ENCODE measurements around the gene CRYBG1.
"Not testable (repeated sequence)": the region's sequence is repeated elsewhere in the genome, so short reads cannot be mapped to it uniquely, and the experiment has no call there.

Gene CRYBG1

GRCh38 chr6:106511288-106512047, 151.0 kb downstream of the CRYBG1 start:
- DNase-seq, result no peak

DNA sequence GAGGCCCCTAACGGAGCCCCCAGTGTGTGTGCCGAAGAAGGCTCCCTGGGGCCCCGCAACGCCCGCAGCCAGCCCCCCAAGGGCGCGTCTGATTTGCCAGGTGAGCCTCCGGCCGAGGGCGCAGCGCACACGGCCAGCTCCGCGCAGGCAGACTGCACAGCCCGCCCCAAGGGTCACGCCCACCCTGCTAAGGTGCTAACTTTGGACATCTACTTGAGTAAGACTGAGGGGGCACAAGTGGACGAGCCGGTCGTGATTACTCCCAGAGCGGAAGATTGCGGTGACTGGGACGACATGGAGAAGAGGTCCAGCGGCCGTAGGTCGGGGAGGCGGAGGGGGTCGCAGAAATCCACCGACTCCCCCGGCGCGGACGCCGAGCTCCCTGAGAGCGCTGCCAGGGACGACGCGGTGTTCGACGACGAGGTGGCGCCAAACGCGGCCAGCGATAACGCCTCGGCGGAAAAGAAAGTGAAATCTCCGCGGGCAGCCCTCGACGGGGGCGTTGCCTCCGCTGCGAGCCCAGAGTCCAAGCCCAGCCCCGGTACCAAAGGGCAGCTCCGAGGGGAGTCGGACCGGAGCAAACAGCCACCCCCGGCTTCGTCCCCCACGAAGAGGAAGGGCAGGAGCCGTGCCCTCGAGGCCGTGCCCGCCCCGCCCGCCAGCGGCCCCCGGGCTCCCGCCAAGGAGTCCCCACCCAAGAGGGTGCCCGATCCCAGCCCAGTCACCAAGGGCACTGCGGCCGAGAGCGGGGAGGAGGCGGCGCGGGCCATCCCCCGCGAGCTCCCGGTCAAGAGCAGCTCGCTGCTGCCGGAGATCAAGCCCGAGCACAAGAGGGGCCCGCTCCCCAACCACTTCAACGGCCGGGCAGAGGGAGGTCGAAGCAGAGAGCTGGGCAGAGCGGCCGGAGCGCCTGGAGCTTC, 151.8 kb downstream of the CRYBG1 start:
- peak; percentile 68 for DNase-seq

DNA sequence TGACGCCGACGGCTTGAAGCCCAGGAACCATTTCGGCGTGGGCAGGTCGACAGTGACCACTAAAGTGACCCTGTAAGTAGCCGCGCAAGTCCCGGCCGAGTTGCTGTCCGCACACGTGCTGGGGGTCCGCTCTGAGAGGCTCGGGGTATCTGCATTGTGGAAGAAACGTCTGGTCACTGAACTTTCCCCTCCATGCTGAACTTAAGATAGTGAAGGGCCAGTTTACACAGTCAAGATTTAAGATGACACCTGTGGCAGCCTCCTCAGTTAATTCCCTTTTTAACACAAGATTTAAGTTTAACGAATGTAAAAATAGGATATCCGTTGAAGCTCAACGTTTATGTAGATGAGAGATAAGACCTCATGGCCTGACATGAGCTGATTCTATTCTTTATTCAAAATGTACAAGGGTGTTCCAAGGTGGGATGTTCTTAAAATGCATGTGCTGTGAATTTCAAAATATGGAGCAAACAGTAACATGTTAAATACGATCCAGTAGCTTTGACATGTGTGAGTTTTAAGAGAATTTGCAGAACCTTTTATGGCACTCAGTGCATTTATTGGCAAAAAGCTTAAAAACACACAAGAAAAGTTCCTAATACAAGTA, 152.6 kb downstream of the CRYBG1 start:
- no peak for DNase-seq

DNA sequence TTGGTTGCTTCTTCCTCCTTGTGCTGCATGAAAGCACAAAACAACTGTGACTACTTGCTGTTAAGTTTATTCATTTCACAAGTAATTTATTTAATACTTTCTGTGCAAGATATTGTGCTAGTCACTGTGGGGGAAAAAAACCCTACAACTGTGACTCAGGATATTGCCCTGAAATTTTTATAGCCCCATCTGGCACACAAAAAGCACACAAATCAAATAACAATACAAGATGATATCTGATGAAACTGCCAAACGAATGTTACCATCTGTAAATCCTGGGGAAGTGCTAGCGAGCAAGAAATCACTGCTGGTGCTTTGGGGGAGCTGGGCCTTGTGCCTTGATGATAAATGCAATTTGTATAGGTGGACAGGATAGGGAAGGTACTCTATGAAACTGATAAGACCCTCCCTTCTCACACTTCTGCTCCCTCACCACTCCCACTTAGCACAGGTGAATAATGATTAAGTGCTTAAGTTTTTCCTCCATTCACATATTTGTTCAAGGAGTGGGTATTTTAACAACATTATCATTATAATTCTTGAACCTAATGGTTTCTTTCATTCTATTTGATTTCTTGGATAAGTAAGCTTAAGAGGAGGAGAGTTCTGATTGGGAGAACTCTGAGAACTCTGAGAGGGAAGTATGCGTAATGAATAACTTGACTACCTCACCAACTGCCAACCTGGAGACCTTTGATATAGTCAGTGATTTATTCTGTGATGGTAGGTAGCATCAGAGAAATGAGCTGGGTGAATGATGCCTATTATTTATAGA, 153.5 kb downstream of the CRYBG1 start:
- DNase-seq, result no peak

- DNase-seq, result no peak
Observed at GRCh38 chr6:106514583-106514885, 154.0 kb downstream of the CRYBG1 start.

DNA sequence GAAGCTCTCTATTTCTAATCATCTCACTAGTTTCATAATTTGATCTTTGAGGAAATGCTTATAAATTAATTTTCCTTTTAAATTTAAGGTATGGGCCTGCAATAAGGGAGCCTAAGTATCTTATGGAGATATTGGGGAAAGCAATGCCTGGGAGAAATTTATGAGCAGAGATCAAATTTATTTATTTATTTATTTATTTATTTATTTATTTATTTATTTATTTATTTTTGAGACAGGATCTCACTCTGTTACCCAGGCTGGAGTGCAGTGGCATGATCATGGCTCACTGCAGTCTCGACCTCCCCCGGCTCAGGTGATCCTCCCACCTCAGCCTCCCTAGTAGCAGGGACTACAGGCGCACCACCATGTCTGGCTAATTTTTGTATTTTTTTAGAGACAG, 155.1 kb downstream of the CRYBG1 start:
- not testable (repeated sequence) for DNase-seq

DNA sequence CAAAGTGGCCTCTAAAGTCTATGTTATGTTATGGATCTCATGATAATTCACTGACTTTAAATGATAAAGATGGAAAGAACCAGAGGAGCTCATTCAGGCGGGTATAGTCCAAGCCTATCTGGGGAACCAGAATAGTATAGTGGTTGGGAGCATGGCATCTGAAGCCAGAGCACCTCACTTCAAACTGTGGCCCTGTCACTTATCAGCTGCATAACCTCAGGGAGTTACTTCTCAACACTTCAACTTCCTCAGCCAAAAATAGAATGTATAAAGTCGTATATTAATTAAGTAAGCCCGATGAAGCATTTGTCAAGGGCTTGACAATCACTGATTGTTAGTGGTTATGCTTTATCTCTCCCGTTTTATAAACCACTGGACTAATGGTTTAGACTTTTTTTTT, 156.1 kb downstream of the CRYBG1 start:
- no peak for DNase-seq

GRCh38 chr6:106517706-106518105, 157.2 kb downstream of the CRYBG1 start:
- DNase-seq, result no peak

GRCh38 chr6:106518748-106519147, 158.2 kb downstream of the CRYBG1 start:
- DNase-seq, result no peak

GRCh38 chr6:106519460-106520394, 159.2 kb downstream of the CRYBG1 start:
- DNase-seq, result peak; percentile 59

- DNase-seq, result peak; percentile 66
Observed at GRCh38 chr6:106520711-106521401, 160.3 kb downstream of the CRYBG1 start.

- no peak for DNase-seq
Observed at GRCh38 chr6:106522562-106523250, 162.2 kb downstream of the CRYBG1 start.

DNA sequence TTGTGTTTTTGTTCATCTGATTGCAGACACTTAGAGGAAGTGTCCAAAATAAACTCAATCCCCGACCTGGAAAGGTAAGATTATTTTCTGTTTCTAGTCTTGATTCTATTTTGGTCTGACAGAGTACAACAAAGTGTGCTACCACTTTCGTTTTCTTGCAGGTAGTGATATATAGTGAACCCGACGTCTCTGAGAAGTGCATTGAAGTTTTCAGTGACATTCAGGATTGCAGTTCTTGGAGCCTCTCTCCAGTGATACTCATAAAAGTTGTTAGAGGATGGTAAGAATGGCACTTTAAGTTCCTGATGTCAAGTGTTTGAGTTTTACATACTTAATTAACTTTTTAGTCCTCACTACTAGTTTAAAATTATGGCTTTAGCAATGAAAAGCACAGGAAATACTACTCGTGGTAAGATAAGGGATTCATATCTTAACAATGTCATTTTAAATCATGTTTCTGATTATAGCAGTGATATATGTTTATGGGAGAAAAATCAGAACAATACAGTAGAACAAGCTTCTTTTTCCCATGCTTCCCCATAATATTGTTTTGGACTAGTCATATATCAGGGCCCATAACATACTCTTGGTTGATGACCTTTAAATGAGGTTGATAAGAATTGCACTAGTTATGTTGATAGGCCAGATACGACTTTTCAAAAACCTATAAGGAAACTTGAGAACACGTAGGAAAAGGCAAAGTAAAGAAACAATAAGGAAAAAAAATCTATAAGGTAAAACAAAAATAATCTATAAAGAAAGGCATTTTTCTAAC, 164.8 kb downstream of the CRYBG1 start:
- no peak for DNase-seq

DNA sequence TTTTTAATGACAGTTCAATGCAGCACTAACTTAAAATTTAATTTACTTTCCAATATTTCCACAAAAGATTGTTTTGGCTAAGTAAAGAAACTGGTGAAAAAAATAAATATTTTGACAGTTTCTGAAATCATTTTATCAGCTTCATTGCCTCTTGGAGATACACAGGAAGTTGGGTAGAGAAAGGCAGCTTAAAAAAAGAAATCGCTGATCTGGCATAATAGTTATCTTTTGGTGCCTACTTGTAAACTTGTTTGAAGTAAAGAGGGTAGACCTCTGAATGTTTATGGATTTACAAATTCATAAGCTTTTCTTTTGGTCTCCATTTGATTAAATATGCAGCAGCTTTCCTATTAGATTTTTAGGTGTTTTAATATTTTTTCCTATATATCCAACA, 165.4 kb downstream of the CRYBG1 start:
- DNase-seq, result no peak

GRCh38 chr6:106527117-106527516, 166.6 kb downstream of the CRYBG1 start:
- DNase-seq, result no peak

GRCh38 chr6:106527979-106528378, 167.5 kb downstream of the CRYBG1 start:
- no peak for DNase-seq

- no peak for DNase-seq
Observed at GRCh38 chr6:106528521-106528920, 168.0 kb downstream of the CRYBG1 start.

- DNase-seq, result no peak
Observed at GRCh38 chr6:106529438-106529837, 168.9 kb downstream of the CRYBG1 start.

DNA sequence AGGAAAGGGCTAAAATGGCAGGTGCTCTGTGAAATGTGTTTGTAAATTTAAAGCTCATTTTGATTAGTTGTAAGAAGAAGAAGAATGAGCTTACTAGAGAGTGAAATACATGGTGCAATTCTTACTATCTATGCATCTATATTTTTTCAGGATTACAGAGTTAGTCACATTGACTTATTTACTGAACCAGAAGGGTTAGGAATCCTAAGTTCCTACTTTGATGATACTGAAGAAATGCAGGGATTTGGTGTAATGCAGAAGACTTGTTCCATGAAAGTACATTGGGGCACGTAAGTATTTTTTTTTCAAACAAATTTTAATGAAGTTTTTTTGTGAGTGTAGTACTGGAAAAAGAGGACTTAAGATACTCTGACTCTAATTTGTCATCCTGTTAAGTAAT, 169.5 kb downstream of the CRYBG1 start:
- no peak for DNase-seq

GRCh38 chr6:106530502-106530901, 170.0 kb downstream of the CRYBG1 start:
- no peak for DNase-seq

All from activated CD4-positive, alpha-beta T cell treated with anti-CD3 and anti-CD28 coated beads for 1 hour (primary cell).